Glomerular endothelial cell (primary cell): ENCODE measurements around the gene NCAPH2. TPM values are rescaled to one million over a fixed set of nuclear protein-coding genes. Genes with fewer than 3 reads are reported as not detected.
A peak's percentile ranks its signal among the peaks of the same experiment; 100 is the strongest.

Experiments used
- DNase-seq: peaks from one replicate; pipeline ENCODE4 v3.0.0-alpha.2; 2011; ENCODE audit warnings: low read depth, low spot score; ENCODE audit errors: extremely low read depth
- total RNA-seq: library from RNA; depleted of rRNA; stranded (reverse); fragments of >200 nt; gene quantifications from 2 replicates; pipeline ENCODE4 v1.2.3, GENCODE V29; 2015

NCAPH2 gene
- total RNA-seq, 1 donor from 2014 or later: 30.9 TPM

- no peak for DNase-seq
Observed at GRCh38 chr22:50488886-50489285, 19.1 kb upstream of the NCAPH2 start.

GRCh38 chr22:50489363-50490243, 18.4 kb upstream of the NCAPH2 start:
- no peak for DNase-seq

- no peak for DNase-seq
Observed at GRCh38 chr22:50490531-50491308, 17.3 kb upstream of the NCAPH2 start.

GRCh38 chr22:50497093-50497492, 10.9 kb upstream of the NCAPH2 start:
- DNase-seq: no peak

- DNase-seq: peak; percentile 34
Observed at GRCh38 chr22:50498322-50498890, 9.6 kb upstream of the NCAPH2 start.

GRCh38 chr22:50500452-50500851, 7.6 kb upstream of the NCAPH2 start:
- no peak for DNase-seq

GRCh38 chr22:50502096-50502495, 5.9 kb upstream of the NCAPH2 start:
- no peak for DNase-seq

- DNase-seq: no peak
Observed at GRCh38 chr22:50502628-50503474, 5.2 kb upstream of the NCAPH2 start.

GRCh38 chr22:50503475-50504145, 4.4 kb upstream of the NCAPH2 start:
- DNase-seq: no peak

GRCh38 chr22:50504369-50505211, 3.4 kb upstream of the NCAPH2 start:
- no peak for DNase-seq

GRCh38 chr22:50505276-50505775, 2.7 kb upstream of the NCAPH2 start:
- no peak for DNase-seq

- DNase-seq: no peak
Observed at GRCh38 chr22:50505776-50506610, 2.0 kb upstream of the NCAPH2 start.

- no peak for DNase-seq
Observed at GRCh38 chr22:50506611-50507420, 1.2 kb upstream of the NCAPH2 start.

- DNase-seq: no peak
Observed at GRCh38 chr22:50507421-50507990, 518 bp upstream of the NCAPH2 start, which contains the start of gene LMF2. Gene LMF2 (minus strand): TSS chr22:50507702. CDS start chr22:50507675, 27 bp downstream.

GRCh38 chr22:50508897-50509296, 873 bp downstream of the NCAPH2 start:
- DNase-seq: no peak

GRCh38 chr22:50513175-50513574, 5.2 kb downstream of the NCAPH2 start:
- no peak for DNase-seq

- no peak for DNase-seq
Observed at GRCh38 chr22:50516068-50516467, 8.0 kb downstream of the NCAPH2 start.
